EL (cell line): ENCODE measurements around the gene ODAD4.
A peak's percentile ranks its signal among the peaks of the same experiment; 100 is the strongest.
"Not testable (repeated sequence)": the region's sequence is repeated elsewhere in the genome, so short reads cannot be mapped to it uniquely, and the experiment has no call there.

ENCODE experiments used
- DNase-seq: peaks from one replicate; pipeline ENCODE4 v3.0.0-alpha.2; 2016

The ODAD4 gene

GRCh38 chr17:41914358-41914766 lies 16.1 kb upstream of the ODAD4 start:
- DNase-seq, result no peak

GRCh38 chr17:41915020-41915419 lies 15.4 kb upstream of the ODAD4 start:
- DNase-seq, result no peak

GRCh38 chr17:41915566-41915965 lies 14.9 kb upstream of the ODAD4 start:
- no peak for DNase-seq

GRCh38 chr17:41917192-41917591 lies 13.2 kb upstream of the ODAD4 start:
- DNase-seq, result peak; percentile 41

- peak; percentile 58 for DNase-seq
Observed at GRCh38 chr17:41917679-41918313, 12.6 kb upstream of the ODAD4 start.

- peak; percentile 98 for DNase-seq
Observed at GRCh38 chr17:41918314-41919164, 11.9 kb upstream of the ODAD4 start, which contains the start of gene ACLY. Gene ACLY, minus strand, starts transcription at chr17:41918951. Its CDS starts 5,078 bp downstream, at chr17:41913873.

- DNase-seq, result no peak
Observed at GRCh38 chr17:41919165-41919817, 11.1 kb upstream of the ODAD4 start.

- no peak for DNase-seq
Observed at GRCh38 chr17:41919840-41920579, 10.4 kb upstream of the ODAD4 start.

GRCh38 chr17:41920580-41920955 lies 9.8 kb upstream of the ODAD4 start:
- no peak for DNase-seq

- no peak for DNase-seq
Observed at GRCh38 chr17:41925991-41926590, 4.3 kb upstream of the ODAD4 start.

GRCh38 chr17:41928693-41929251 lies 1.6 kb upstream of the ODAD4 start:
- no peak for DNase-seq

- DNase-seq, result not testable (repeated sequence)
Observed at GRCh38 chr17:41930833-41931156, 378 bp downstream of the ODAD4 start.

- not testable (repeated sequence) for DNase-seq
Observed at GRCh38 chr17:41931715-41932114, 1.3 kb downstream of the ODAD4 start.

- DNase-seq, result no peak
Observed at GRCh38 chr17:41932816-41933389, 2.5 kb downstream of the ODAD4 start.

- no peak for DNase-seq
Observed at GRCh38 chr17:41935641-41936040, 5.2 kb downstream of the ODAD4 start.

GRCh38 chr17:41937970-41938954 lies 7.8 kb downstream of the ODAD4 start:
- no peak for DNase-seq

GRCh38 chr17:41939044-41939692 lies 8.8 kb downstream of the ODAD4 start:
- no peak for DNase-seq

- DNase-seq, result no peak
Observed at GRCh38 chr17:41939693-41940090, 9.3 kb downstream of the ODAD4 start.

- DNase-seq, result no peak
Observed at GRCh38 chr17:41941168-41941567, 10.8 kb downstream of the ODAD4 start.
